NB4 (cell line): ENCODE data around the gene NPPC.

Experiments
- DNase-seq: peaks from one replicate; pipeline ENCODE4 v3.0.0; 2010; ENCODE audit warnings: low read depth
- H3K4me3 ChIP-seq: one replicate; pipeline ENCODE4 v1.5.1; 2011; ENCODE audit warnings: mild to moderate bottlenecking, low read depth, low read length, moderate library complexity
- CTCF ChIP-seq: IDR thresholded peaks from one replicate; pipeline ENCODE4 v1.5.1; 2012; ENCODE audit warnings: low read depth, low read length
- MAX ChIP-seq: IDR thresholded peaks from 2 replicates; pipeline ENCODE4 v1.6.1; 2011; ENCODE audit warnings: low read depth, low read length
- MYC ChIP-seq: IDR thresholded peaks from 2 replicates; pipeline ENCODE4 v1.6.1; 2011; ENCODE audit warnings: low read depth, low read length
- POLR2A ChIP-seq: IDR thresholded peaks from 2 replicates; pipeline ENCODE4 v1.6.1; 2011; ENCODE audit warnings: mild to moderate bottlenecking; ENCODE audit not compliant: insufficient read length; ENCODE audit errors: extremely low read depth

The NPPC gene, protein sequence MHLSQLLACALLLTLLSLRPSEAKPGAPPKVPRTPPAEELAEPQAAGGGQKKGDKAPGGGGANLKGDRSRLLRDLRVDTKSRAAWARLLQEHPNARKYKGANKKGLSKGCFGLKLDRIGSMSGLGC

DNA sequence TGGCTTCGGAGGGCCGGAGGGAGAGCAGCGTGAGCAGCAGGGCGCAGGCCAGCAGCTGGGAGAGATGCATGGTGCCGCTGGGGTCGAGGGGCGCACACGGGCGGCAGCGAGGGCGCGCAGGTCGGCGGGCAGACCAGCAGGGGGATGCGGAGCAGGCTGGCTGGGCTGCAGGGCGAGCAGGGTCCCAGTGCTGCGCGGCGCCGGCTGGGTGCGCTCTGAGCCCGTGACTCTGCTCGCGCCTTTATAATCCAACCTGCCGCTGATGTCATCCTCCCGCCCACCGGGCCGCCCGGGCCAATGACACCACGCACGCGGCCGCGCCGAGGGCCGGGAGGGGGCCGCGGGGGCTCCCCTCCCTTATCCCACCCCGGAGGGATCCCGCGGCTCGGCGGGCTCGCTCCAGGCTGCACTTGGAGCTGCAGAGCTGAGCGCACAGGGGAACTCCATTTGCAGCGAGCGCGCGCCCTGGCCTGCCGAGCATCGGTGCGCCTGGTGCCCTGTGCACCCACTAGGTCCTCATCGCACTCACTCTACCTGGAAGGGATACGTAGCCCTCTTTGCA is at the start of gene NPPC:
Gene NPPC (minus strand): TSS at position 217 of the 562 bp plus-strand sequence. CDS start 147 bp downstream, at position 70.
- DNase-seq = peak; percentile 72

GRCh38 chr2:231975001-231975400 is 48.8 kb upstream of the NPPC start:
- TF ChIP-seq CTCF (no peak), MYC (no peak), POLR2A (no peak)
- no peak for DNase-seq
- H3K4me3 ChIP-seq = no peak overlapping the region

More for the DNA sequence above, at the start of gene NPPC:
- TF ChIP-seq POLR2A (no peak), CTCF (peak; percentile 24)
- no peak within 1 kb of the TSS for H3K4me3 ChIP-seq

DNA sequence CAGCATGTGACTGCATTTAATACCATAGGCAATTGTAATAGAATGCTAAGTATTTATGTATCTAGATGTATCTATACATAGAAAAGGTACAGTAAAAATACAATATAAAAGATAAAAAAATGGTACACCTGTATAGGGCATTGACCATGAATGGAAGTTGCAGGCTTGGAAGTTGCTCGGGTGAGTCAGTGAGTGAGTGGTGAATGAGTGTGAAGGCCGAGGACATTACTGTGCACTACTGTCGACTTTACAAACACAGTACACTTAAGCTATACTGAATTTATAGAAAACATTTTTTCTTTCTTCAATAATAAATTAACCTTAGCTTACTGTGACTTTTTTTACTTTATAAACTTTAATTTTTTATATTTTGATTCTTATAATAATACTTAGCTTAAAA is 44.3 kb upstream of the NPPC start:
- TF ChIP-seq CTCF = no peak
- TF ChIP-seq POLR2A = no peak
- no peak for TF ChIP-seq MYC
- no peak for TF ChIP-seq MAX
- H3K4me3 ChIP-seq = no peak overlapping the region
- no peak for DNase-seq

DNA sequence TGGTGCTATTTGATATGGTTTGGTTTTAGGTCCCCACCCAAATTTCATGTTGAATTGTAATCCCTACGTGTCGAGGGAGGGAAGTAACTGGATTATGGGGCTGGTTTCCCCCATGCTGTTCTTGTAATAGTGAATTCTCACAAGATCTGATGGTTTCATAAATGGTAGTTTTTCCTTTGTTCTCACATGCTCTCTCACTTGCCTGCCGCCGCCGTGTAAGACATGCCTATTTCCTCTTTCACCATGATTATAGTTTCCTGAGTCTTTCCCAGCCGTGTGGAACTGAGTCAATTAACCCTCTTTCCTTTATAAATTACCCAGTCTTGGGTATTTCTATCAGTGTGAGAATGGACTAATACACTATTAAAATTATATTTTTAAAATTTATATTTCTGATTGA is 42.6 kb upstream of the NPPC start:
- TF ChIP-seq MAX (no peak), CTCF (no peak), POLR2A (no peak), MYC (no peak)
- no peak for DNase-seq
- no peak overlapping the region for H3K4me3 ChIP-seq

DNA sequence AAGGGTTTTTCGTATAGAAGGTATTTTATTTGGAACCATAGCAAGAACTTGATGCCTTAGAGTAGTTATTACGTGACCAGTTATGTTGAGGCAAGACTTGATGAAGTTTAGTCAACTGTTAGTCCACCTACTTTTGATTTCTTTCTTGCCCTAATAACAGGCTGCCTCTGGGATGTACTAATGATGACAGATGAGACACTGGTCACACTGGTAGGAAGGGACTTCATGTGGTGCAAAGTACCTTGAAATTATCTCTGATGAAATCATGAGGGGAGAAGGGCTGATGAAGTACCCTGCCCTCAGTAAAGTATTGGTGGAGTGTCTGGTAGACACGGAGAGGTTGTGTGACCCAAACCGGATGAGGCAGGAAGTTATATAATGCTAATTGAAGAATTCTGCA is 40.7 kb upstream of the NPPC start:
- H3K4me3 ChIP-seq = no peak overlapping the region
- TF ChIP-seq POLR2A (no peak), CTCF (no peak)
- DNase-seq = peak; percentile 31

DNA sequence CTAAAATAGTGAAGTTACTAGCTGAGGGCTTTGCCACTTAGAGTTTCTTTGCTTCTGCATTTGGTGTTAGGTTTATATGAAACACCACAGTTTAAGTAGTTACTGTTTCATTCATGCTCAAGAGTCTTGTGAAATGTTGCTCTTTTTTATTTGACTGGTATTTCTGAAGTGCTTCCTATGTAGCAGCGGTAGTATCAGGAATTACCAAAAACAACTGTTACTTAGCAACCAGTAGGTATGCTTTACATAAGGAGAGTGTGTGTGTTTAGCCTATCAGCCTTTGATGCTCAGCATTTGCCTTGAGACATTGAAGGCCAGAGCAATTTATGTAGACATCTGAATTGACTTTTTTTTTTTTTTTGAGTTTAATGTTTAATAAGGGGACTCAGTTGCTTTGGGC is 38.9 kb upstream of the NPPC start:
- peak; percentile 18 for DNase-seq
- TF ChIP-seq MYC = no peak
- TF ChIP-seq MAX = no peak
- no peak for TF ChIP-seq POLR2A
- no peak for TF ChIP-seq CTCF
- no peak overlapping the region for H3K4me3 ChIP-seq
